Fibroblast of the aortic adventitia (primary cell): Measurements from ENCODE around the gene TMA7B. TPM values are rescaled to one million over a fixed set of nuclear protein-coding genes. Genes with fewer than 3 reads are reported as not detected.

Experiments used
- DNase-seq: peaks from one replicate; pipeline ENCODE4 v3.0.0-alpha.2; 2010; ENCODE audit warnings: low read depth
- H3K4me3 ChIP-seq: 2 replicates; pipeline ENCODE4 v1.5.1; 2011; ENCODE audit warnings: low read depth, mild to moderate bottlenecking, control low read depth, low read length, moderate library complexity
- total RNA-seq: library from RNA; depleted of rRNA; stranded (reverse); fragments of >200 nt; gene quantifications from 2 replicates; pipeline ENCODE4 v1.2.3, GENCODE V29; 2012; ENCODE audit warnings: low replicate concordance
- TF ChIP-seq, protein P1 (sequence below): IDR thresholded peaks from 2 replicates; pipeline ENCODE4 v1.5.1; 2011; ENCODE audit warnings: mild to moderate bottlenecking, low read length, control low read depth, inconsistent platforms; ENCODE audit not compliant: insufficient read depth

Gene TMA7B
- total RNA-seq, 1 donor = not detected

DNA sequence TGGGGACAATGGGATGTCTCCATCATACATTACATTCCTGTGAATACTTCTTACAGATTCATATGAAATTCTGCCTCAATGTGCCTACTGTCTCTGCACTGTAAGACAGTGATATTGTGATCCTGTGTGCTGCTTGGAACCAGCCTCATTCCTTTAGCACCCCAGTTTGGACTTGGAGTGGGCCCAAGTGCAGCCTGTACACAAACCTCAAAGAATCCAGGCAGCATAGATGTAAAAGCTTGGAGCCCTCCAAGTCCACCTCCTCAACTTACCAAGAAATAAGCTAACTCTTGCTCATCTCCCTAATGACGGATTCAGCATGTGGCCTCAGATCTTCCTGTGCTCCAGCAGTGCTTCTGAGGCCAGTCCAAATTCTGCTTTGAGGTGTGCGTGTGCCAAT lies 34.9 kb upstream of the TMA7B start:
- TF ChIP-seq, protein P1, sequence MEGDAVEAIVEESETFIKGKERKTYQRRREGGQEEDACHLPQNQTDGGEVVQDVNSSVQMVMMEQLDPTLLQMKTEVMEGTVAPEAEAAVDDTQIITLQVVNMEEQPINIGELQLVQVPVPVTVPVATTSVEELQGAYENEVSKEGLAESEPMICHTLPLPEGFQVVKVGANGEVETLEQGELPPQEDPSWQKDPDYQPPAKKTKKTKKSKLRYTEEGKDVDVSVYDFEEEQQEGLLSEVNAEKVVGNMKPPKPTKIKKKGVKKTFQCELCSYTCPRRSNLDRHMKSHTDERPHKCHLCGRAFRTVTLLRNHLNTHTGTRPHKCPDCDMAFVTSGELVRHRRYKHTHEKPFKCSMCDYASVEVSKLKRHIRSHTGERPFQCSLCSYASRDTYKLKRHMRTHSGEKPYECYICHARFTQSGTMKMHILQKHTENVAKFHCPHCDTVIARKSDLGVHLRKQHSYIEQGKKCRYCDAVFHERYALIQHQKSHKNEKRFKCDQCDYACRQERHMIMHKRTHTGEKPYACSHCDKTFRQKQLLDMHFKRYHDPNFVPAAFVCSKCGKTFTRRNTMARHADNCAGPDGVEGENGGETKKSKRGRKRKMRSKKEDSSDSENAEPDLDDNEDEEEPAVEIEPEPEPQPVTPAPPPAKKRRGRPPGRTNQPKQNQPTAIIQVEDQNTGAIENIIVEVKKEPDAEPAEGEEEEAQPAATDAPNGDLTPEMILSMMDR = no peak
- no peak for DNase-seq
- H3K4me3 ChIP-seq = no peak overlapping the region

- no peak overlapping the region for H3K4me3 ChIP-seq
- TF ChIP-seq, protein P1 = no peak
- DNase-seq = no peak
Measured at GRCh38 chr22:39925909-39926679, 34.1 kb upstream of the TMA7B start.

GRCh38 chr22:39926753-39927152 lies 33.4 kb upstream of the TMA7B start:
- TF ChIP-seq, protein P1 = no peak
- no peak for DNase-seq
- no peak overlapping the region for H3K4me3 ChIP-seq

- no peak overlapping the region for H3K4me3 ChIP-seq
- TF ChIP-seq, protein P1 = peak; percentile 10
- no peak for DNase-seq
Measured at GRCh38 chr22:39927544-39927943, 32.7 kb upstream of the TMA7B start.

DNA sequence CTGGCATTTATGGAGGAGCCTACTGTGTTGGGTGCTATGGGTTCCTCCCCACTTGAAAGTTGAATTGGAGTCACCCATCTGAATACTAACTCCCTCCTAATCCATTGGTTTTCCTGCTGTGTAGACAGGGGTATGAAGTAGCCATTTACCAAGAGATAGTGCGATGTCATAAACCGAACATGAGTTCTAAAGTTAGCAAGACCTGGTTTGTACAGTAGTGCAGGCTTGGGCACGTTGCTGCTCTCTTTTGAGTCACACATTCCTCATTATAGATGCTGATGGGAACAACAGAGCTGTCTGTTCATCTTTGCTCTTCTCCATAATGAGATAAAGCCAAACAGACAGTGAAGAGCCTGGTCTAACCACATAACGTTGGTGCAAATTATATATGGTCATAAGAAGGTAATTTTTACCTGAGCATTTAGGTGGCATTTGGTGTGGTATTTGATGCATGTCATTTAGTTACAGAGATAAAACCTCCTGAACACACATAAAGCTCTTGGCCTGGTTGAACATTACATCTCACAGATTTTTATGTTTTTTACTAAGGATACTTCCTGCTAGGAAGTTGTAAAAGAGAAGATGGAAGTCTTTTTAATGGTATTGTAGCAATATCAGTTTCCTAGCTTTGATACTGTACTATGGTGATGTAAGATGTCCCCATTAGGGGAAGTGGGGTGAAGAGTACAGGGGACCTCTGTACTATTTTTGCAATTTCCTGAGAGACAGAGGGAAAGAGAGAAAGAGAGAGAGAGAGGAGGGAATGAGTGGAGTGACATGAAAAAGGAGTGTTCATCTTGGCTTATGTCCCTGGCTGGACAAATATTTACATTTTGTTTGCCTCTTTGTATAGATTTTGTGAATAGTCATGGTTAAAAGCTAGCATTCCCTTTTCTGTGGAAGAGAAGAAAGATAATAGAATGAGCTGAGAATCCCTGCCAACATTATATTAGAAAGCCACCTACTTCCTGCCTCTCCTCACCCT lies 31.4 kb upstream of the TMA7B start:
- no peak for DNase-seq
- H3K4me3 ChIP-seq = no peak overlapping the region
- TF ChIP-seq, protein P1 = no peak

- no peak overlapping the region for H3K4me3 ChIP-seq
- TF ChIP-seq, protein P1 = no peak
- DNase-seq = no peak
Measured at GRCh38 chr22:39931251-39931650, 28.9 kb upstream of the TMA7B start.
